ACC112 (cell line): Measurements from ENCODE around the gene VMO1.

Experiments
- H2AFZ ChIP-seq: fragments of 200-600 bp; sonication (generic); one replicate; pipeline ENCODE4 v1.6.0; 2017; ENCODE audit warnings: antibody characterized with exemption, low read length; ENCODE audit not compliant: unreplicated experiment
- H3K27ac ChIP-seq: fragments of 200-600 bp; sonication (generic); 2 replicates; pipeline ENCODE4 v1.5.1; 2014; ENCODE audit warnings: low read depth, mild to moderate bottlenecking, antibody characterized with exemption, low read length, moderate library complexity
- H3K27me3 ChIP-seq: fragments of 200-600 bp; sonication (generic); 2 replicates; pipeline ENCODE4 v1.6.1; 2014; ENCODE audit warnings: mild to moderate bottlenecking, antibody characterized with exemption, low read length, moderate library complexity, mixed read lengths; ENCODE audit not compliant: insufficient read depth
- H3K36me3 ChIP-seq: fragments of 200-600 bp; sonication (generic); 2 replicates; pipeline ENCODE4 v1.6.1; 2016; ENCODE audit warnings: mild to moderate bottlenecking, antibody characterized with exemption, low read length, moderate library complexity, mixed read lengths; ENCODE audit not compliant: insufficient read depth
- H3K4me1 ChIP-seq: fragments of 200-600 bp; sonication (generic); one replicate; pipeline ENCODE4 v1.6.1; 2016; ENCODE audit warnings: low read length, mixed read lengths; ENCODE audit not compliant: insufficient read depth, unreplicated experiment, control insufficient read depth
- H3K4me3 ChIP-seq: fragments of 200-600 bp; sonication (generic); 2 replicates; pipeline ENCODE4 v1.5.1; 2014; ENCODE audit warnings: mild to moderate bottlenecking, low read depth, low read length
- H3K79me2 ChIP-seq: fragments of 200-600 bp; sonication (generic); one replicate; pipeline ENCODE4 v1.6.0; 2016; ENCODE audit warnings: low read length; ENCODE audit not compliant: control insufficient read depth, unreplicated experiment, insufficient read depth

Gene VMO1

GRCh38 chr17:4815043-4815675 lies 29.0 kb upstream of the VMO1 start:
- Histone ChIP-seq H3K27me3 (no peaks in the 10 kb centered on the region), H3K36me3 (no peaks in the 10 kb centered on the region)

GRCh38 chr17:4812690-4813089 lies 26.5 kb upstream of the VMO1 start:
- Histone ChIP-seq H3K27ac (no peak overlapping the region), H3K36me3 (no peaks in the 10 kb centered on the region), H3K79me2 (no peaks in the 10 kb centered on the region)

More at GRCh38 chr17:4815043-4815675, 29.0 kb upstream of the VMO1 start:
- H3K27ac ChIP-seq = no peak overlapping the region
- no peak overlapping the region for H2AFZ ChIP-seq
- H3K4me1 ChIP-seq = no peaks in the 10 kb centered on the region
- H3K4me3 ChIP-seq = no peak overlapping the region
- H3K79me2 ChIP-seq = no peaks in the 10 kb centered on the region

GRCh38 chr17:4811471-4811870 lies 25.3 kb upstream of the VMO1 start:
- peaks cover 3% of the 10 kb centered on the region for H3K4me1 ChIP-seq
- no peak overlapping the region for H2AFZ ChIP-seq
- no peak overlapping the region for H3K27ac ChIP-seq
- no peaks in the 10 kb centered on the region for H3K27me3 ChIP-seq
- no peaks in the 10 kb centered on the region for H3K79me2 ChIP-seq
- H3K4me3 ChIP-seq = no peak overlapping the region
- no peaks in the 10 kb centered on the region for H3K36me3 ChIP-seq

More at GRCh38 chr17:4812690-4813089, 26.5 kb upstream of the VMO1 start:
- peaks cover 3% of the 10 kb centered on the region for H3K4me1 ChIP-seq
- H3K27me3 ChIP-seq = no peaks in the 10 kb centered on the region
- H3K4me3 ChIP-seq = no peak overlapping the region
- no peak overlapping the region for H2AFZ ChIP-seq

- H3K27ac ChIP-seq = no peak overlapping the region
- no peak overlapping the region for H2AFZ ChIP-seq
- H3K79me2 ChIP-seq = no peaks in the 10 kb centered on the region
- no peaks in the 10 kb centered on the region for H3K27me3 ChIP-seq
- no peak overlapping the region for H3K4me3 ChIP-seq
- peaks cover 3% of the 10 kb centered on the region for H3K4me1 ChIP-seq
- no peaks in the 10 kb centered on the region for H3K36me3 ChIP-seq
These were observed 24.6 kb upstream of the VMO1 start for GRCh38 chr17:4810696-4811290.

GRCh38 chr17:4808378-4808767 lies 22.2 kb upstream of the VMO1 start:
- H3K4me3 ChIP-seq = no peak overlapping the region; the same call in 1 of the 2 replicates
- no peak overlapping the region for H3K27ac ChIP-seq
- H3K4me1 ChIP-seq = peaks cover 3% of the 10 kb centered on the region
- H3K79me2 ChIP-seq = no peaks in the 10 kb centered on the region
- H3K36me3 ChIP-seq = no peaks in the 10 kb centered on the region
- no peak overlapping the region for H2AFZ ChIP-seq
- H3K27me3 ChIP-seq = no peaks in the 10 kb centered on the region

GRCh38 chr17:4807605-4808377 lies 21.6 kb upstream of the VMO1 start:
- Histone ChIP-seq H3K4me3 (peak overlapping the region; percentile 90), H3K4me1 (peaks cover 3% of the 10 kb centered on the region), H3K27ac (no peak overlapping the region), H3K27me3 (no peaks in the 10 kb centered on the region), H3K36me3 (no peaks in the 10 kb centered on the region), H3K79me2 (no peaks in the 10 kb centered on the region), H2AFZ (peak overlapping the region; percentile 75)

GRCh38 chr17:4806777-4807604 lies 20.8 kb upstream of the VMO1 start, which contains the start of gene PLD2:
PLD2 (plus strand) TSS chr17:4807152; CDS start chr17:4807773, 621 bp downstream.
- Histone ChIP-seq H3K4me1 (peaks cover 3% of the 10 kb centered on the region), H3K4me3 (peak within 1 kb of the TSS; percentile 90), H2AFZ (peak within 1 kb of the TSS; percentile 79), H3K27ac (no peak within 1 kb of the TSS), H3K36me3 (no peaks in the 10 kb centered on the region), H3K79me2 (no peaks in the 10 kb centered on the region), H3K27me3 (no peaks in the 10 kb centered on the region)

- Histone ChIP-seq H3K4me1 (peaks cover 3% of the 10 kb centered on the region), H2AFZ (peak overlapping the region; percentile 79), H3K27ac (no peak overlapping the region)
These were observed 20.3 kb upstream of the VMO1 start for GRCh38 chr17:4806456-4806776.

GRCh38 chr17:4802228-4802627 lies 16.1 kb upstream of the VMO1 start, which contains the start of gene C17orf114:
C17orf114 (minus strand) TSS chr17:4802328.
- Histone ChIP-seq H3K79me2 (peaks cover 4% of the 10 kb centered on the region), H3K27me3 (no peaks in the 10 kb centered on the region), H2AFZ (no peak within 1 kb of the TSS), H3K4me3 (no peak within 1 kb of the TSS), H3K36me3 (no peaks in the 10 kb centered on the region), H3K4me1 (no peaks in the 10 kb centered on the region), H3K27ac (no peak within 1 kb of the TSS)

More at GRCh38 chr17:4806456-4806776, 20.3 kb upstream of the VMO1 start:
- Histone ChIP-seq H3K4me3 (peak overlapping the region; percentile 90), H3K27me3 (no peaks in the 10 kb centered on the region), H3K36me3 (no peaks in the 10 kb centered on the region), H3K79me2 (no peaks in the 10 kb centered on the region)

DNA sequence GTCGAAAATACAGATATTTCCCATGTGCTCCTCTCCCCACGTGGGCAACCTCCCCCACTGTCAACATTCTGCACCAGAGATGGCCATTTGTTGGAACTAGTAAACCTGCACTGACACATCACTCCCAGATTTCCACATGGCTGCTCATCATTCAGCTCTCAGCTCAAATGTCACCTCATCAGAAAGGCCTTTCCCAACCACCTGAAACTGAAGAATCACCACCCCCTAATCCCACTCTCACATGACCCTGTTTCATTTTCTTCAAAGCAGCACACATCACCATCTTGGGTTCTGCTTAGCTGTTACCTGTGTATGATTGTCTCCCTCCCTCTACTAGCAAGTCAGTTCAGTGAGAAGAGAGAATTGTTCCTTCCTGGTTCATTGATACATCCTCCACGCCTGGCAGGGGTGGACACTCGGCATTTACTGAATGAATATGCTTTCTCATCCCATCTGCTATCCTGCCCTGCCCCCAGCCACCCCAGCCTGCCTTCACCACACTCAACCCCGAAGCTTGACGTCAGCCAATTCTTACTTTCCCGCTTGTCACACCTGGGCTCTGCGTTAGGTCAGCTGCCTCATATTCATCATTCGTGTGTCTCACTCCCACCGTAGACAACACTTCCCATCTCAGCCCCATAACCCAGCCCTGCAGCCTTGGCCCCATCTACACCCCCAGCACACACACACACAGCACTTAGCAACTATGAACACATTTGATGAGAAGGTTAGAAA lies 14.5 kb upstream of the VMO1 start:
- no peak overlapping the region for H3K27ac ChIP-seq
- H3K36me3 ChIP-seq = no peaks in the 10 kb centered on the region

More for the DNA sequence above, 14.5 kb upstream of the VMO1 start:
- Histone ChIP-seq H2AFZ (no peak overlapping the region), H3K4me1 (peaks cover 6% of the 10 kb centered on the region), H3K4me3 (no peak overlapping the region), H3K27me3 (no peaks in the 10 kb centered on the region), H3K79me2 (peaks cover 17% of the 10 kb centered on the region)
